ENCODE results near the gene ACMSD. TPM values are rescaled to one million over a fixed set of nuclear protein-coding genes. Genes with fewer than 3 reads are reported as not detected.

Gene ACMSD
- total and polyA plus RNA-seq, 2 of the 4 experiments (the other 2 are of a cell fraction), result not detected

GRCh38 chr2:134836986-134837385 lies 1.4 kb upstream of the ACMSD start:
- H3K4ac ChIP-seq (ENCODE audit: low read depth, low read length), result no peak overlapping the region
- no peak overlapping the region for H4K8ac ChIP-seq (ENCODE audit: low read depth in 2 of 2, low read length in 2 of 2)
- POLR2A ChIA-PET (ENCODE audit: unreplicated experiment), result no interaction called here
- no peaks in the 10 kb centered on the region for H3K9me3 ChIP-seq (ENCODE audit: control insufficient read depth, insufficient read depth, low read length)
- no peak overlapping the region for H4K91ac ChIP-seq (ENCODE audit: insufficient read depth, low read depth, low read length)
- no peaks in the 10 kb centered on the region for H4K20me1 ChIP-seq (ENCODE audit: insufficient read depth, low read length)
- peak overlapping the region; percentile 58; the same call in 1 of the 2 replicates for H3K4me2 ChIP-seq (ENCODE audit: low read depth, low read length)
- intact Hi-C loops (cut with micrococcal nuclease) (no loop called here), dilution Hi-C loops (cut with HindIII; ENCODE audit: low sequenced_read_pairs, unreplicated experiment) (no loop called here), in situ Hi-C loops (cut with MboI; ENCODE audit: low sequenced_read_pairs) (no loop called here)
- ATAC-seq (ENCODE audit: low read depth), result peak; percentile 98
- no peak overlapping the region for H3K56ac ChIP-seq (ENCODE audit: extremely low read depth, insufficient read depth, low read length)
- H3K36me3 ChIP-seq (ENCODE audit: control insufficient read depth, insufficient read depth, low read length), result no peaks in the 10 kb centered on the region
- no peak overlapping the region for H2BK120ac ChIP-seq (ENCODE audit: low read depth, low read length)
- no peak overlapping the region for H4K5ac ChIP-seq (ENCODE audit: low read depth, low read length)
- H3K27me3 ChIP-seq (ENCODE audit: control insufficient read depth, insufficient read depth, low read length), result 0 out of 2 replicates have a peak, but pooled peaks cover 2% of the 10 kb centered on the region
- H3K27ac ChIP-seq (ENCODE audit: insufficient read depth, low read length), result no peak overlapping the region
- no TSS peak for BruUV-seq (replicated peaks)
- no peak overlapping the region for H2AFZ ChIP-seq (replicated peaks; ENCODE audit: low read length, poor library complexity)
- H3K9me1 ChIP-seq (ENCODE audit: insufficient read depth, low read length), result no peaks in the 10 kb centered on the region
- CTCF ChIA-PET, result no interaction called here
- no peak overlapping the region for H2AK5ac ChIP-seq (ENCODE audit: low read depth, low read length)
- no peak overlapping the region for H2AK9ac ChIP-seq (replicated peaks; ENCODE audit: low read depth, low read length, poor library complexity)
- H3K18ac ChIP-seq (ENCODE audit: low read depth, low read length), result no peak overlapping the region
- TF ChIP-seq CEBPB (IDR thresholded peaks at IDR 0.05; ENCODE audit: low read depth, low read length), result peak; percentile 89
- no peak for TF ChIP-seq MAFK (IDR thresholded peaks at IDR 0.05; ENCODE audit: low read depth, low read length)
- no peak for TF ChIP-seq SMC3 (IDR thresholded peaks at IDR 0.05; ENCODE audit: low read depth, low read length)
- TF ChIP-seq FOS (IDR thresholded peaks at IDR 0.05; ENCODE audit: low read depth, low read length), result 0 out of 2 replicates have a peak, but pooled peaks have one; percentile 7
- no peak overlapping the region for H3K9ac ChIP-seq (ENCODE audit: low read depth, low read length)
- H3K4me3 ChIP-seq (ENCODE audit: insufficient read depth, low read depth, low read length), result no peak overlapping the region
- H2BK20ac ChIP-seq (ENCODE audit: low read depth, low read length), result no peak overlapping the region
- DNase-seq, result peak; percentile 91
- no peaks in the 10 kb centered on the region for H3K79me1 ChIP-seq (ENCODE audit: low read depth in 1 of 2, low read length in 2 of 2)
- no CpG with 5 or more reads among the region's 2 CpGs for WGBS, 2 experiments (ENCODE audit: extremely low coverage in 2 of 2, insufficient read length in 1 of 2)
- H3K14ac ChIP-seq (replicated peaks; ENCODE audit: low read depth, low read length), result no peak overlapping the region
- no peak overlapping the region for H2BK15ac ChIP-seq (ENCODE audit: low read depth, low read length)
- peaks cover 2% of the 10 kb centered on the region; the same call in 1 of the 2 replicates for H3K4me1 ChIP-seq (ENCODE audit: control insufficient read depth, insufficient read depth, low read length)
- no peak overlapping the region for H3K23ac ChIP-seq (ENCODE audit: low read depth, low read length)
- no peak overlapping the region for H2BK5ac ChIP-seq (ENCODE audit: low read depth, low read length, poor library complexity, severe bottlenecking)
